Measurements from ENCODE around the gene ANO3.

The ANO3 gene

DNA sequence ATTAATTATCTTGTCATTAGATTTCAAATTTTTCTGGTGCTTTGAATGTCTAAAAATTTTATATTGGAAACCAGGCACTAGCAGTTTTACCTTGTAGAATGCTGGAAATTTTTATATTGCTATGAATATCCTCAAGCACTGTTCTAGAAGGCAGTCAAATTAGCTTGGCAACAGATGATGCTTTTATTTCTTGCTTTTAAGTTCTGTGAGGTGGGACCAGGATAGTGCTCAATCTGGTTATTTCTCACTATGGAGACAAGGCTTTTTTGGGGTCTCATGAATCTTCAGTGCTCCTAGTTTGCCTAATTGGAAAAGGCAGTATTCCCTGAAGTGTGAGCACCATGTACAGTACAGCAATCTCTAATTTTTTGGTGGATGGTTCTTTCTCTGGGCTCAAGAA lies 27.1 kb downstream of the ANO3 start:
- H3K79me1 ChIP-seq (ENCODE audit: low read length), result no peaks in the 10 kb centered on the region
- H3K4me2 ChIP-seq (ENCODE audit: low read length), result no peak overlapping the region
- no peaks in the 10 kb centered on the region for H3K36me3 ChIP-seq (ENCODE audit: control insufficient read depth, insufficient read depth, low read length)
- no peaks in the 10 kb centered on the region for H3K79me2 ChIP-seq (ENCODE audit: control insufficient read depth, insufficient read depth, low read length)
- H3K9ac ChIP-seq (ENCODE audit: low read length), result no peak overlapping the region
- H3K4me1 ChIP-seq (ENCODE audit: control insufficient read depth, low read depth, low read length), result no peaks in the 10 kb centered on the region
- no peaks in the 10 kb centered on the region for H3K27me3 ChIP-seq (ENCODE audit: insufficient read depth, low read length, poor library complexity)
- H3K4me3 ChIP-seq (ENCODE audit: low read length), result no peak overlapping the region
- H3K56ac ChIP-seq (ENCODE audit: low read length), result no peak overlapping the region
- H3K27ac ChIP-seq (ENCODE audit: low read depth, low read length), result no peak overlapping the region
- no peak overlapping the region for H3K23ac ChIP-seq (ENCODE audit: low read length)
- DNase-seq, result no peak
- no peak overlapping the region for H4K5ac ChIP-seq (ENCODE audit: low read length)
- no peak overlapping the region for H2BK120ac ChIP-seq (ENCODE audit: low read depth, low read length)
- H3K4ac ChIP-seq (ENCODE audit: low read depth, low read length), result no peak overlapping the region
- H2AK5ac ChIP-seq (ENCODE audit: low read length), result no peak overlapping the region
- H2BK5ac ChIP-seq (ENCODE audit: low read length), result no peak overlapping the region
- no peak overlapping the region for H3K18ac ChIP-seq (ENCODE audit: low read length)
- H2BK15ac ChIP-seq (replicated peaks; ENCODE audit: low read depth), result no peak overlapping the region
- H4K8ac ChIP-seq (ENCODE audit: low read depth, low read length), result no peak overlapping the region

DNA sequence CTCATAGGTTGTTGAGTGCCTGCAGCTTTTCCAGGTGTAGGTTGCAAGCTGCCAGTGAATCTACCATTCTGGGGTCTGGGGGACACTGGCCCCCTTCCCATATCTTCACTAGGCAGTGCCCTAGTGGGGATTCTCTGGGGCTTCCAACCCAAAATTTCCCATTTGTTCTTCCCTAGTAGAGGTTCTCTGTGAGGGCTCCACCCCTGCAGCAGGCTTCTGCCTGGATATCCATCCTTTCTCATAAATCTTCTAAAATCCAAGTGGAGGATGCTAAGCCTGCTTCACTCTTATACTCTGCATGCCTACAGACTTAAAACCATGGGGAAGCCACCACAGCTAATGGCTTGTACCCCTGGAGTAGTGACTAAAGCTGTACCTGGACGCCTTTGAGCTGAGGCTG lies 33.4 kb downstream of the ANO3 start:
- DNase-seq, result peak; percentile 17
- H3K4me3 ChIP-seq (ENCODE audit: low read length), result no peak overlapping the region
- H3K4me1 ChIP-seq (ENCODE audit: control insufficient read depth, low read depth, low read length), result no peaks in the 10 kb centered on the region
- H3K36me3 ChIP-seq (ENCODE audit: control insufficient read depth, insufficient read depth, low read length), result no peaks in the 10 kb centered on the region
- H3K27me3 ChIP-seq (ENCODE audit: insufficient read depth, low read length, poor library complexity), result no peaks in the 10 kb centered on the region
- H4K5ac ChIP-seq (ENCODE audit: low read length), result no peak overlapping the region
- no peak overlapping the region for H3K4ac ChIP-seq (ENCODE audit: low read depth, low read length)
- H3K79me2 ChIP-seq (ENCODE audit: control insufficient read depth, insufficient read depth, low read length), result no peaks in the 10 kb centered on the region
- H2AK5ac ChIP-seq (ENCODE audit: low read length), result no peak overlapping the region
- no peak overlapping the region for H3K27ac ChIP-seq (ENCODE audit: low read depth, low read length)
- H3K79me1 ChIP-seq (ENCODE audit: low read length), result no peaks in the 10 kb centered on the region
- H2BK5ac ChIP-seq (ENCODE audit: low read length), result no peak overlapping the region
- no peak overlapping the region for H3K23ac ChIP-seq (ENCODE audit: low read length)
- no peak overlapping the region for H3K56ac ChIP-seq (ENCODE audit: low read length)
- no peak overlapping the region for H2BK15ac ChIP-seq (replicated peaks; ENCODE audit: low read depth)
- no peak overlapping the region for H3K18ac ChIP-seq (ENCODE audit: low read length)
- H2BK120ac ChIP-seq (ENCODE audit: low read depth, low read length), result no peak overlapping the region
- no peak overlapping the region for H3K4me2 ChIP-seq (ENCODE audit: low read length)
- WGBS (ENCODE audit: extremely low coverage, insufficient coverage, low lambda C conversion rate), result no CpG with 5 or more reads among the region's 1 CpG
- H4K8ac ChIP-seq (ENCODE audit: low read depth, low read length), result no peak overlapping the region
- no peak overlapping the region for H3K9ac ChIP-seq (ENCODE audit: low read length)

DNA sequence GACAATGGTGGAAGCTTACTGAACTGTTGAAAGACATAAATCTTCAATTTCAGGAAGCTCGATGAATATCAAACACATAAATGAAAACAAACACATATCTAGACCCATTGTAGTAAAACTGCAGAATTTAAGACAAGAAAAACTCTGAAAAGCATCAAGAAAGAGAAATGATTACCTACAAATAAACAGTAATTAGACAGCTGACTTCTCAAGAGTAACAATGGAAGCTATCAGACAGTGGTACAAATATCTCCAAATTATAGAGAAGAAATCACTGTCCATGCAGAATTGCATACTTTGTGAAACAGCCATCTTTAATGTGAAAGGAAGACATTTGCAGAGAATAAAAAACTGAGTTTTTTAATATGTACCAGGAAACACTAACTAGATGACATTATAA lies 45.7 kb downstream of the ANO3 start:
- H3K23ac ChIP-seq (ENCODE audit: low read length), result no peak overlapping the region

DNA sequence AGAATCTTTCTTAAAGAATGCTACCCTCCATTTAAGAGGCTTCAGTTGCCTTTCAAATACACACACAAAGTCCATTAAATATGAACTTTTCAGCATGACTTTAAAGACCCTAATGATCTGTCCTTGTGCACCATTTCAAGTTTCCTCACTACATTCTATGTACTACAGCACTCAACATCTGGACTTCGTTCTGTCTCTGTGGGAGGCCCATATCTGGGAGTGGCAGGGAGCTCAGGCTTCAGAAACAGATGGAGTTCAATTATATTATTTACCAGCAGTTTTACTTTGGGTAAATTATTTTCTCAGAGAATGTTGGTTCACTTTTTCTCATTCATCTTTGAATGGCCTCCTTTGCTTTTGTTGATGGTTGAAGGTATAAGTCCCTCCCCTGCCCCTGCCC lies 67.4 kb downstream of the ANO3 start:
- no peaks in the 10 kb centered on the region for H3K79me1 ChIP-seq (ENCODE audit: low read length)
- no peak overlapping the region for H3K4me3 ChIP-seq (ENCODE audit: low read length)
- H2BK120ac ChIP-seq (ENCODE audit: low read depth, low read length), result no peak overlapping the region
- DNase-seq, result no peak
- no peak overlapping the region for H3K56ac ChIP-seq (ENCODE audit: low read length)
- H2BK5ac ChIP-seq (ENCODE audit: low read length), result no peak overlapping the region
- H3K4ac ChIP-seq (ENCODE audit: low read depth, low read length), result no peak overlapping the region
- H4K5ac ChIP-seq (ENCODE audit: low read length), result no peak overlapping the region
- H3K27ac ChIP-seq (ENCODE audit: low read depth, low read length), result no peak overlapping the region
- WGBS (ENCODE audit: extremely low coverage, insufficient coverage, low lambda C conversion rate), result no CpG with 5 or more reads among the region's 1 CpG
- H3K9ac ChIP-seq (ENCODE audit: low read length), result no peak overlapping the region
- H3K27me3 ChIP-seq (ENCODE audit: insufficient read depth, low read length, poor library complexity), result no peaks in the 10 kb centered on the region
- no peaks in the 10 kb centered on the region for H3K36me3 ChIP-seq (ENCODE audit: control insufficient read depth, insufficient read depth, low read length)
- H3K4me2 ChIP-seq (ENCODE audit: low read length), result no peak overlapping the region
- H3K4me1 ChIP-seq (ENCODE audit: control insufficient read depth, low read depth, low read length), result no peaks in the 10 kb centered on the region
- no peak overlapping the region for H3K23ac ChIP-seq (ENCODE audit: low read length)
- no peak overlapping the region for H3K18ac ChIP-seq (ENCODE audit: low read length)
- H3K79me2 ChIP-seq (ENCODE audit: control insufficient read depth, insufficient read depth, low read length), result no peaks in the 10 kb centered on the region
- H4K8ac ChIP-seq (ENCODE audit: low read depth, low read length), result no peak overlapping the region
- H2BK15ac ChIP-seq (replicated peaks; ENCODE audit: low read depth), result no peak overlapping the region
- no peak overlapping the region for H2AK5ac ChIP-seq (ENCODE audit: low read length)

More for the DNA sequence above, 45.7 kb downstream of the ANO3 start:
- Histone ChIP-seq H4K8ac (ENCODE audit: low read depth, low read length) (no peak overlapping the region), H2BK15ac (replicated peaks; ENCODE audit: low read depth) (no peak overlapping the region), H3K79me1 (ENCODE audit: low read length) (no peaks in the 10 kb centered on the region), H3K36me3 (ENCODE audit: control insufficient read depth, insufficient read depth, low read length) (no peaks in the 10 kb centered on the region), H3K56ac (ENCODE audit: low read length) (no peak overlapping the region), H3K27ac (ENCODE audit: low read depth, low read length) (no peak overlapping the region), H3K18ac (ENCODE audit: low read length) (no peak overlapping the region), H4K5ac (ENCODE audit: low read length) (no peak overlapping the region), H3K79me2 (ENCODE audit: control insufficient read depth, insufficient read depth, low read length) (no peaks in the 10 kb centered on the region), H3K27me3 (ENCODE audit: insufficient read depth, low read length, poor library complexity) (no peaks in the 10 kb centered on the region), H2BK120ac (ENCODE audit: low read depth, low read length) (no peak overlapping the region), H2BK5ac (ENCODE audit: low read length) (no peak overlapping the region), H2AK5ac (ENCODE audit: low read length) (no peak overlapping the region), H3K4me1 (ENCODE audit: control insufficient read depth, low read depth, low read length) (no peaks in the 10 kb centered on the region), H3K4ac (ENCODE audit: low read depth, low read length) (no peak overlapping the region), H3K4me2 (ENCODE audit: low read length) (no peak overlapping the region), H3K9ac (ENCODE audit: low read length) (no peak overlapping the region), H3K4me3 (ENCODE audit: low read length) (no peak overlapping the region)
- no CpG with 5 or more reads among the region's 1 CpG for WGBS (ENCODE audit: extremely low coverage, insufficient coverage, low lambda C conversion rate)
- no peak for DNase-seq

DNA sequence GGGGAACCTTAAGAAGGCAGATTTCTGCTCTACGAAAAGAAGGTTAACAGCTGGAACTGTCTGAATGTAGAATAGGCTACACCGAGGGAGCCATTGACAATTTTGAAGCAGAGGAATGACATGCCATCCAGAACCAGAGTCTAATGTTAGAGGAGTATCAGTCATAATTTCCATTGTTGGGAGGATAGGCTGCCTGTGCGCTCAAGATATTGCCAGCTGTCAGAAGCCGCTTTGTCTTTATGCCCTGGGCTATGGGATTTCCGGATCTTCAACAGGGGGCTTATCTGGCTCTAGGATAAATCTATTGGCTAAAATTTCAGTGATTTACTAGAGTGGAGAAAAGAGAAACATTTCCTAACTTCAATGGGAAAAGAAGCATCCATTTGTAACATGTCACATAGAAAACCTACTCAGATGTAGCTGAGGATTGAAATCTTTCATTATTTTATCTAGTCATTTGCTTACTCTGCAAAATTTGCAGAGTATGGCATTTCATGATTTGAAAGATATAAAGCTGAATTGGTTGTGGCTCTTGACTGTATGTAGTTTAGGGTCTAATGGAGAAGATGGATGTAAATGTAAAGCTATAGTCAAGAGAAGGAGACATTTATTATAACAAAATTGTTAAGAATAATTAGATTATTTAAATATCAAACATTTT lies 78.9 kb downstream of the ANO3 start:
- Histone ChIP-seq H3K18ac (ENCODE audit: low read length) (no peak overlapping the region), H2BK15ac (replicated peaks; ENCODE audit: low read depth) (no peak overlapping the region), H3K36me3 (ENCODE audit: control insufficient read depth, insufficient read depth, low read length) (no peaks in the 10 kb centered on the region), H3K79me1 (ENCODE audit: low read length) (no peaks in the 10 kb centered on the region), H3K4me3 (ENCODE audit: low read length) (no peak overlapping the region), H4K5ac (ENCODE audit: low read length) (no peak overlapping the region), H2BK120ac (ENCODE audit: low read depth, low read length) (no peak overlapping the region), H3K79me2 (ENCODE audit: control insufficient read depth, insufficient read depth, low read length) (no peaks in the 10 kb centered on the region), H3K9ac (ENCODE audit: low read length) (no peak overlapping the region), H4K8ac (ENCODE audit: low read depth, low read length) (no peak overlapping the region), H2BK5ac (ENCODE audit: low read length) (no peak overlapping the region), H3K27me3 (ENCODE audit: insufficient read depth, low read length, poor library complexity) (no peaks in the 10 kb centered on the region), H3K27ac (ENCODE audit: low read depth, low read length) (no peak overlapping the region), H3K4ac (ENCODE audit: low read depth, low read length) (no peak overlapping the region), H2AK5ac (ENCODE audit: low read length) (no peak overlapping the region), H3K23ac (ENCODE audit: low read length) (no peak overlapping the region), H3K4me1 (ENCODE audit: control insufficient read depth, low read depth, low read length) (no peaks in the 10 kb centered on the region), H3K56ac (ENCODE audit: low read length) (no peak overlapping the region), H3K4me2 (ENCODE audit: low read length) (no peak overlapping the region)
- no CpG with 5 or more reads among the region's 5 CpGs for WGBS (ENCODE audit: extremely low coverage, insufficient coverage, low lambda C conversion rate)
- DNase-seq, result no peak

DNA sequence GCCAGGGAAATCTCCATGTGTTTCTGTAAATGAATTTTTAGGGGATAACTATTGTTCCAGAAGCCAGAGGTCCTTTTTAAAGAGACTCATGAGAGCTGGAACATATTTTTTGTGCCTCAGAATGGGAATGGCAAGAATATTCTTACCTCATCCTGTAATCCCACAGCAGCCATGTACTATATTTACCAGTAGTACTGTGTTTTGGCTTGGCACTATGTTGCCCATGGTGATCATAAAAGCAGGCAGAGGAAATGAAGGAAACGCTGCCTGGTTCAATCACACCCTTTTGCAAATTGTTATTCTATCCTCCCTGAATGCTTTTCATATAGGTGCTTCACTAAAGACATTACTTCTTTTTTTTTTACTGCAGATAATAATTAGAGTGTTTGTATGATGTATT lies 81.0 kb downstream of the ANO3 start:
- no peaks in the 10 kb centered on the region for H3K79me2 ChIP-seq (ENCODE audit: control insufficient read depth, insufficient read depth, low read length)
- H2BK15ac ChIP-seq (replicated peaks; ENCODE audit: low read depth), result no peak overlapping the region
- no peaks in the 10 kb centered on the region for H3K4me1 ChIP-seq (ENCODE audit: control insufficient read depth, low read depth, low read length)
- no peak overlapping the region for H4K5ac ChIP-seq (ENCODE audit: low read length)
- H4K8ac ChIP-seq (ENCODE audit: low read depth, low read length), result no peak overlapping the region
- H2AK5ac ChIP-seq (ENCODE audit: low read length), result no peak overlapping the region
- no CpG with 5 or more reads among the region's 1 CpG for WGBS (ENCODE audit: extremely low coverage, insufficient coverage, low lambda C conversion rate)
- no peaks in the 10 kb centered on the region for H3K36me3 ChIP-seq (ENCODE audit: control insufficient read depth, insufficient read depth, low read length)
- no peak overlapping the region for H3K4ac ChIP-seq (ENCODE audit: low read depth, low read length)
- no peak overlapping the region for H3K56ac ChIP-seq (ENCODE audit: low read length)
- H2BK5ac ChIP-seq (ENCODE audit: low read length), result no peak overlapping the region
- no peak overlapping the region for H2BK120ac ChIP-seq (ENCODE audit: low read depth, low read length)
- no peak overlapping the region for H3K18ac ChIP-seq (ENCODE audit: low read length)
- H3K9ac ChIP-seq (ENCODE audit: low read length), result no peak overlapping the region
- DNase-seq, result no peak
- no peak overlapping the region for H3K4me2 ChIP-seq (ENCODE audit: low read length)
- H3K27ac ChIP-seq (ENCODE audit: low read depth, low read length), result no peak overlapping the region
- no peaks in the 10 kb centered on the region for H3K79me1 ChIP-seq (ENCODE audit: low read length)
- H3K27me3 ChIP-seq (ENCODE audit: insufficient read depth, low read length, poor library complexity), result no peaks in the 10 kb centered on the region
- H3K23ac ChIP-seq (ENCODE audit: low read length), result no peak overlapping the region
- no peak overlapping the region for H3K4me3 ChIP-seq (ENCODE audit: low read length)
